Measurements from ENCODE around the gene PTPN13. TPM values are rescaled to one million over a fixed set of nuclear protein-coding genes. Genes with fewer than 3 reads are reported as not detected.
A peak's percentile ranks its signal among the peaks of the same experiment; 100 is the strongest.

PTPN13 gene
- total RNA-seq, 8 experiments from 2014 or later, result 4.2 to 68.0 (median 25.1) TPM

GRCh38 chr4:86821151-86821550 is 227.0 kb downstream of the PTPN13 start:
- Histone ChIP-seq H3K4me1 (replicated peaks in 1 of 2) (no peaks in the 10 kb centered on the region), H3K27ac (no peak overlapping the region), H3K4me3 (no peak overlapping the region)
- 0 to 71% (median 37%) methylated on average over 1 of the region's 1 CpG; no CpG with 5 or more reads in 2 of the 10 experiments for WGBS, 10 experiments
- ATAC-seq (replicated peaks in 6 of 8), result no peak
- in situ Hi-C loops (cut with MboI; ENCODE audit: low pct_unique_long_range_greater_than_20kb in 2 of 9, low sequenced_read_pairs in 9 of 9, unreplicated experiment in 9 of 9), result no loop called here

GRCh38 chr4:86822136-86822535 is 228.0 kb downstream of the PTPN13 start:
- Histone ChIP-seq H3K27ac (no peak overlapping the region), H3K4me3 (no peak overlapping the region), H3K4me1 (replicated peaks in 1 of 2) (no peaks in the 10 kb centered on the region)
- no peak for ATAC-seq (replicated peaks in 6 of 8)
- in situ Hi-C loops (cut with MboI; ENCODE audit: low pct_unique_long_range_greater_than_20kb in 2 of 9, low sequenced_read_pairs in 9 of 9, unreplicated experiment in 9 of 9), result no loop called here
- WGBS, 10 experiments, result 100% methylated on average over 1 to 2 of the region's 2 CpGs; no CpG with 5 or more reads in 6 of the 10 experiments

- in situ Hi-C loops (cut with MboI; ENCODE audit: low pct_unique_long_range_greater_than_20kb in 2 of 9, low sequenced_read_pairs in 9 of 9, unreplicated experiment in 9 of 9), result no loop called here
- 57 to 100% (median 89%) methylated on average over 1 to 3 of the region's 3 CpGs; no CpG with 5 or more reads in 2 of the 10 experiments for WGBS, 10 experiments
- H3K27ac ChIP-seq, result no peak overlapping the region
- peak in 1 of 8 experiments; percentile 33 for ATAC-seq (replicated peaks in 6 of 8)
- no peaks in the 10 kb centered on the region for H3K4me1 ChIP-seq (replicated peaks in 1 of 2)
- no peak overlapping the region for H3K4me3 ChIP-seq
Measured at GRCh38 chr4:86825511-86825910, 231.4 kb downstream of the PTPN13 start.

GRCh38 chr4:86831262-86832130 is 237.4 kb downstream of the PTPN13 start:
- no peaks in the 10 kb centered on the region for H3K4me1 ChIP-seq (replicated peaks in 1 of 2)
- in situ Hi-C loops (cut with MboI; ENCODE audit: low pct_unique_long_range_greater_than_20kb in 2 of 9, low sequenced_read_pairs in 9 of 9, unreplicated experiment in 9 of 9), result no loop called here
- peak in 3 of 8 experiments; percentile 90 to 95 (median 93) for ATAC-seq (replicated peaks in 6 of 8)
- WGBS, 10 experiments, result 10 to 96% (median 57%) methylated on average over 1 to 4 of the region's 5 CpGs; no CpG with 5 or more reads in 1 of the 10 experiments
- no peak overlapping the region for H3K4me3 ChIP-seq
- H3K27ac ChIP-seq, result no peak overlapping the region

- 80 to 100% (median 90%) methylated on average over 1 of the region's 1 CpG; no CpG with 5 or more reads in 6 of the 10 experiments for WGBS, 10 experiments
- Histone ChIP-seq H3K27ac (no peak overlapping the region), H3K4me3 (no peak overlapping the region), H3K4me1 (replicated peaks in 1 of 2) (no peaks in the 10 kb centered on the region)
- in situ Hi-C loops (cut with MboI; ENCODE audit: low pct_unique_long_range_greater_than_20kb in 2 of 9, low sequenced_read_pairs in 9 of 9, unreplicated experiment in 9 of 9), result no loop called here
- ATAC-seq (replicated peaks in 6 of 8), result no peak
Measured at GRCh38 chr4:86833615-86834014, 239.5 kb downstream of the PTPN13 start.

- in situ Hi-C loops (cut with MboI; ENCODE audit: low pct_unique_long_range_greater_than_20kb in 2 of 9, low sequenced_read_pairs in 9 of 9, unreplicated experiment in 9 of 9), result no loop called here
Measured at GRCh38 chr4:86834901-86835300, 240.8 kb downstream of the PTPN13 start.

GRCh38 chr4:86835677-86836076 is 241.6 kb downstream of the PTPN13 start:
- WGBS, 10 experiments, result 61 to 96% (median 88%) methylated on average over 1 to 3 of the region's 3 CpGs; no CpG with 5 or more reads in 1 of the 10 experiments
- Histone ChIP-seq H3K4me3 (no peak overlapping the region), H3K27ac (no peak overlapping the region), H3K4me1 (replicated peaks in 1 of 2) (no peaks in the 10 kb centered on the region)
- no peak for ATAC-seq (replicated peaks in 6 of 8)
- in situ Hi-C loops (cut with MboI; ENCODE audit: low pct_unique_long_range_greater_than_20kb in 2 of 9, low sequenced_read_pairs in 9 of 9, unreplicated experiment in 9 of 9), result no loop called here

More at GRCh38 chr4:86834901-86835300, 240.8 kb downstream of the PTPN13 start:
- Histone ChIP-seq H3K4me3 (no peak overlapping the region), H3K4me1 (replicated peaks in 1 of 2) (no peaks in the 10 kb centered on the region), H3K27ac (no peak overlapping the region)
- ATAC-seq (replicated peaks in 6 of 8), result peak in 2 of 8 experiments; percentile 20 to 56
- 14 to 92% (median 79%) methylated on average over 1 to 3 of the region's 3 CpGs; no CpG with 5 or more reads in 4 of the 10 experiments for WGBS, 10 experiments

- ATAC-seq (replicated peaks in 6 of 8), result peak in 1 of 8 experiments; percentile 42
- 53 to 100% (median 75%) methylated on average over 1 to 5 of the region's 5 CpGs for WGBS, 10 experiments
Measured at GRCh38 chr4:86837691-86838503, 243.8 kb downstream of the PTPN13 start.

GRCh38 chr4:86840858-86841257 is 246.7 kb downstream of the PTPN13 start:
- in situ Hi-C loops (cut with MboI; ENCODE audit: low pct_unique_long_range_greater_than_20kb in 2 of 9, low sequenced_read_pairs in 9 of 9, unreplicated experiment in 9 of 9), result no loop called here
- ATAC-seq (replicated peaks in 6 of 8), result no peak
- no peaks in the 10 kb centered on the region for H3K4me1 ChIP-seq (replicated peaks in 1 of 2)
- no peak overlapping the region for H3K4me3 ChIP-seq
- no peak overlapping the region for H3K27ac ChIP-seq
- 50 to 100% (median 80%) methylated on average over 1 of the region's 1 CpG; no CpG with 5 or more reads in 3 of the 10 experiments for WGBS, 10 experiments

More at GRCh38 chr4:86837691-86838503, 243.8 kb downstream of the PTPN13 start:
- in situ Hi-C loops (cut with MboI; ENCODE audit: low pct_unique_long_range_greater_than_20kb in 2 of 9, low sequenced_read_pairs in 9 of 9, unreplicated experiment in 9 of 9), result no loop called here
- Histone ChIP-seq H3K4me1 (replicated peaks in 1 of 2) (no peaks in the 10 kb centered on the region), H3K27ac (no peak overlapping the region), H3K4me3 (no peak overlapping the region)

GRCh38 chr4:86841309-86841708 is 247.2 kb downstream of the PTPN13 start:
- Histone ChIP-seq H3K27ac (no peak overlapping the region), H3K4me3 (no peak overlapping the region), H3K4me1 (replicated peaks in 1 of 2) (no peaks in the 10 kb centered on the region)
- ATAC-seq (replicated peaks in 6 of 8), result no peak
- 67 to 100% (median 100%) methylated on average over 1 of the region's 1 CpG; no CpG with 5 or more reads in 2 of the 10 experiments for WGBS, 10 experiments
- in situ Hi-C loops (cut with MboI; ENCODE audit: low pct_unique_long_range_greater_than_20kb in 2 of 9, low sequenced_read_pairs in 9 of 9, unreplicated experiment in 9 of 9), result no loop called here

GRCh38 chr4:86845593-86845992 is 251.5 kb downstream of the PTPN13 start:
- WGBS, 10 experiments, result 76 to 100% (median 92%) methylated on average over 1 to 3 of the region's 5 CpGs; no CpG with 5 or more reads in 3 of the 10 experiments
- Histone ChIP-seq H3K4me1 (replicated peaks in 1 of 2) (no peaks in the 10 kb centered on the region), H3K27ac (no peak overlapping the region), H3K4me3 (no peak overlapping the region)
- no peak for ATAC-seq (replicated peaks in 6 of 8)
- in situ Hi-C loops (cut with MboI; ENCODE audit: low pct_unique_long_range_greater_than_20kb in 2 of 9, low sequenced_read_pairs in 9 of 9, unreplicated experiment in 9 of 9), result no loop called here

GRCh38 chr4:86846921-86847320 is 252.8 kb downstream of the PTPN13 start:
- in situ Hi-C loops (cut with MboI; ENCODE audit: low pct_unique_long_range_greater_than_20kb in 2 of 9, low sequenced_read_pairs in 9 of 9, unreplicated experiment in 9 of 9), result no loop called here
- no peaks in the 10 kb centered on the region for H3K4me1 ChIP-seq (replicated peaks in 1 of 2)
- H3K4me3 ChIP-seq, result no peak overlapping the region
- no peak overlapping the region for H3K27ac ChIP-seq
- no peak for ATAC-seq (replicated peaks in 6 of 8)

- in situ Hi-C loops (cut with MboI; ENCODE audit: low pct_unique_long_range_greater_than_20kb in 2 of 9, low sequenced_read_pairs in 9 of 9, unreplicated experiment in 9 of 9), result no loop called here
- no peaks in the 10 kb centered on the region for H3K4me1 ChIP-seq (replicated peaks in 1 of 2)
- H3K27ac ChIP-seq, result no peak overlapping the region
- no peak overlapping the region for H3K4me3 ChIP-seq
- 33 to 91% (median 73%) methylated on average over 2 to 4 of the region's 4 CpGs; no CpG with 5 or more reads in 2 of the 10 experiments for WGBS, 10 experiments
- no peak for ATAC-seq (replicated peaks in 6 of 8)
Measured at GRCh38 chr4:86847571-86847970, 253.5 kb downstream of the PTPN13 start.

Data from motor neuron (in vitro differentiated cells).